SHP77 (cell line): ENCODE measurements around the gene GPC1.

ENCODE experiments used
- DNase-seq, 2 experiments: peaks; one replicate each; lab custom pipeline; 2025; lab: John Stamatoyannopoulos, UW

Gene GPC1

DNA sequence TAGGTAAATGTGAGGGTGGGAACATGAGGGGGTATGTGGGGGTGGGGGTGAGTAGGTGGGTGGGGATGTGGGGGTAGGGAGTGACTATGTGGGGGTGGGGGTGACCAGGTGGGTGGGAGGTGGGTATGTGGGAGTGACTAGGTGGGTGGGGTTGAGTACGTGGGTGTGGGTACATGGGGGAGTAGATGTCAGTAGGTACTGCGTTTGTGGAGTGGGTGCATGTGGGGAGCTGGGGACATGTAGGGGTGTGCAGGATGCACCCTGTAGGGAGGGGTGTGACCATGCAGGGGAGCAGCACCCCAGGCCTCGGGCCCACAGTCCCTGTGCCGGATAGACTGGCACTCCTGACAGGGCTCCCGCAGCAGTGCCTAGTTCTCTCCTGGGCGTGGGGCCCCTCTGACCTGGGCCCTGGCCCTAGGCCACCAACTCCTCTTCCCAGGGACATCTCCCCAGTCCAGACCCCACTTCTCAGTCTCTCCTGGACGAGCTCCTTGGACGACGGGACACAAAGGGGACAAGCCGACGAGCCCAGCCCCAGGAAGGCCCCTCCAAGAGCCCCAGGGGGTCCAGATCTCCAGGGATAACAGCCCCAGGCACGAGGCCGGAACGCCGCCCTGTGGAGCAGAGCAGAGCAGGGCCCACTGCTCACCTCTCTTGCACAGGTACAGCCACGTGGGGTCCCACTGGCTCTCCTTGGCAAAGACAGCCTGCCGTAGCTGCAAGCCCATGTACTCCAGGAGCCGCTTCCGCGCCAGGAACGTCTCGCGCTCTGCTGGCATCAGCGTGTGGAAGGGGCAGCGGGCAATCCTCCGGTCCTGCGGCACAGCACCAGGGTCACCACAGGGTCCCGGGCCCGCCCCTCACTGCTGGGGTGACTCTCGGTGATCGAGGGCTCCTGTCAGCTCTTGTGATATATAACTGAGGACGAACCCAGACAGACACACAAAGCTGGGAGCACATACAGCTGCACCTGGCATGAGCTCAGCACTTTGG is 64.1 kb downstream of the GPC1 start:
- DNase-seq = no peak

DNA sequence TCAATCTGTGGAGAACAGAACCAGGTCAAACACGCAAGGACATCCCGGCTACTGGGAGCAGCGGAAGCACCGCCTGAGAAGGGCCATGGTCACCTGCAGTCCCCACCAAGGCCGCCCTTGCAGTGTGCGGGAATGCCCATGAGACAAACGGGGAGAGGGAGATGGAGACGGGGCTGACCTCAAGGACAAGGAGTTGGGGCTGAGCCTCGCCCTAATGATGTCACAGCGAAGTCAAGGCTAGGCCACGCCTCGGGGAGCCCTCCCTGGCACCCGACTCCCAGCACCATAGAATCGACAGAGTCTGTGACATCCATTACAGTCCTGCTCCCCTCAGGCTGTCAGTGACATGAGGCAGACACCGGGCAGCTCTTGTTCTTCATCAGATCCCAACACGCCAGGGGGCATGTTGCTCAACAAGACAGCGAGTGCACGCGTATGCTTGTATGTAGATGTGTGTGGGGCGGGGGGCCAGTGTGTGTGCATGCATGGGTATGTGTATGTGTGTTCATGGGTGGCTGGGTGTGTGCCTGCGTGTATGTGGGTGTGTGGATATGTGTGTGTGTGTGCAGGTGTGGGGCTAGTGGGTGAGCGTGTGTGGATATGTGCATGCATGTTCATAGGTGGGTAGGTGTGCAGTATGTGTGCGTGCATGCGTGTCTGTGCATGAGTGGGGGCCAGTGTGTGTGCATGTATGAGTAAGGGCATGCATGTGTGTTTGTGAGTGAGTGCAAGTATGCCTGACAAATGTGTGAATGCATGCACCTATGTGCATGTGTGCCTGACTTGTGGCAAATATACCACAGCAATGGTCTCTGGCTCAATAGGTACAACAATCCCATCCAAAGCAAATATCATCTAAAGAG is 65.3 kb downstream of the GPC1 start:
- DNase-seq = no peak

DNA sequence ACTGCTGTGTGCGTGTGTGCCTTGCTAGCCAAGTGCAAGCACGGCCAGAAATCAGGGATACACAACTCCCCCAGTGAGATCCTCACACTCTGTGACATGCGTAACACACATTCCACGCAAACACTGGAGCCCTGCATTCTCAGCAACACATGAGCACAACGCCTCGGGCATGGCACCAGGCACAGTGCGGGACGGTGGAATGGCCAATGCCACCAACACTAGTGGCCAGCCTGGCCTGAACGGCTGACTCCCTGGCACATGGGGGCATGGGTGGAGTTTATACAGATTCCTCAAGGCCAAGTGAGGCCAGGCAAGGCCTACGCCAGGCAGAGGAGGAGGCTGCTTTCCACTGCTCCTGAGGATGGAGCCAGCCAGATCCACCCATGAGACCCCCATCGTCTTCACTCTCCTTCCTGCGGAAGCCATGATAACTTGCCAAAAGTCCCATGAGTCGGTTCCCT is 66.1 kb downstream of the GPC1 start:
- DNase-seq = no peak

DNA sequence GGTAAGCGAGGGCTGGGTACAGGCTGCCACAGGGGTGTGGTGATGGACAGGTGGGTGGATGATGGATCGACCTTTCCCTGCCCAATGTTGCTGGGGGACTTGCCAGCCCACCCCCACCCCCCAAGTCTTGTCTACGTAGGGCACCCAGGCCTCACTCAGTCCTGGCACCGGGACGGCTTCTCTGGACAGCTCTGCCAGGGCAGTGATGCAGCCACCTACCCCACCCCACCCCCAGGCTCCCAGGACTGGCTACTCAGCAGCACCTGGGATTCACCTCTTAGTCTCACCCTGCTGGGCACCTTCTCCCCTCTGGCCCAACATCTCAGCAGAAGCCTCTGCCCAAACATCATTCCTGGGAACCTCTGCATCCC is 66.6 kb downstream of the GPC1 start:
- no peak for DNase-seq

DNA sequence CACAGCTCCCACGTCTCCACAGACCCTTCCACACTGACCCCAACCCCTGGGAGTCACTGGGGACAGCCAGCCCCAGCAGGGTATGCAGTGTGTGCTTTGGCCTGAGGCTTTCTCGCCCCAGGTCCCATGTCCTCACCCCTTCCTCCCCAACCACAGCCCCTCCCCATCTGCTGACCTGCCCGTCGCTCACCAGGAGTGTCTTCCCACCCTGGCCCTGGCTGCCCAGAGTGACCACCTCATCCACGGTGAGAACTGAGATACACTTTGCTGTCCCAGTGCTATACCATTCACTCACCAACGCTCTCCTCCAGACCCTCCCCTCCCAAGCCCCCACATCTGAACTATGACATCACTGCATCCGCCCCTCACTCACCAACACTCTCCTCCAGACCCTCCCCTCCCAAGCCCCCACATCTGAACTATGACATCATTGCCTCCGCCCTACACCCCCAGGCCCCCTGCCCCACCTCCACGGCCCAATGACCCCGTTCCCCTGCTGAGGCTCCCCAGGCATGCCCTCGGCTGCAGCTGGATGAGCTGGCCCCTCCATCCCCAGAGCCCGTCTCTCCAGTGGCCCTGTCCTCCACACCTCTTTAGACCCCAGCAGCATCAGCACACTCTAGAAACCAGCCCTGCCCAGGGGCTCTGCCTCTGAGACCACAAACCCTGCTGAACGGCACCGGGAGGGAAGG is 67.1 kb downstream of the GPC1 start:
- DNase-seq = no peak

DNA sequence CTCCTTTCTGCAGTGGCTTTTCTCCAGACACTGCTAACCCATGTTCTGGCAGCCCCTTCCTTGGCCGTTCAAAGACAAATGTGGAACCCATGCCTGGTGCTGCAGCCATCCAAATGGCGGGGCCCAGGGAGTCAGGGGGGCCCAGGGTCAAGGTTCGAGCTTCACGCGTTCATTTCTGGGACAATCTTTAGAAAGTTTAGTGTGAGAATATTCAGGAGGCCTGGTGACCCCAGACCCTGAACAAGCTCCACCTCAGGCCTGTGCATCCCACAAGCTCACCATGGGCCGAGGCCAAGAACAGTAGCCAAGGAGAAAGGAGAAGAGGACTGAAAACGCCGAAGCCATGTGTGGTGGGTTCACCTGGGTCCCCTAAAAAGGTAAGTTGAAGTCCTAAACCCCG is 67.9 kb downstream of the GPC1 start:
- no peak for DNase-seq

DNA sequence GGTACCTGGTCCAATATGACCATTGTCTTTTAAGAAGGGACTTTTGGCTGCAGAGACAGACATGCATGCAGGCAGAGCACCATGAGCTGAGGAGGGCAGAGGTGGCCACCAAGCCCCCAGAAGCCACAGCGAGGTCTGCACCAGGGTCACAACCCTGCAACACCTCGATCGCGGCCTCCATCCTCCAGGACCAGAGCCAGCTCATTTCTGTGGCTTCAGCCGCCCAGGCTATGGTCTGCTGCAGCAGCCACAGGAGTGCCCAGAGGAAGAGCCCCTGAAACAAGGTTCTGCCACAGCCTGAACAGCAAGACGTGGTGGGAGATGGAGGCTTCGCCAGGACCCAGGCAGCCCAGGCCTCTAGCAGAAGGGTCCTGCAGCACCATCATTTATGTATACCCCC is 68.4 kb downstream of the GPC1 start:
- DNase-seq = no peak

DNA sequence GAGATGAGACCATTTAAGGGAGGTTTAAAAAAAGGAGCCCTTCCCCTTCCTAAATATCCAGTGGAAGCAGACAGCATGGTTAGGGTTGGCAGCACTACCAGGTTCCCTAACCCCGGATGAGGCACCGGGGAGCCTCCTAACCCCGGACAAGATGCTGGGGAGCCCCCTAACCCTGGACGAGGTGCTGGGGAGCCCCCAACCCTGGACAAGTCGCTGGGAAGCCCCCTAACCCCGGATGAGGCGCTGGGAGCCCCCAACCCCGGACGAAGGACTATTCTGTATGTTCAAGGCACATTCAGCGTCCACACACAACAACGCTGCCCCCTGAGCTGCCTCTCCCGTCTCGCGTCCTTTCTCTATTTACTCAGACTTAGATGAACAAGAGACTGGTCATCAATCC is 70.4 kb downstream of the GPC1 start:
- no peak for DNase-seq

DNA sequence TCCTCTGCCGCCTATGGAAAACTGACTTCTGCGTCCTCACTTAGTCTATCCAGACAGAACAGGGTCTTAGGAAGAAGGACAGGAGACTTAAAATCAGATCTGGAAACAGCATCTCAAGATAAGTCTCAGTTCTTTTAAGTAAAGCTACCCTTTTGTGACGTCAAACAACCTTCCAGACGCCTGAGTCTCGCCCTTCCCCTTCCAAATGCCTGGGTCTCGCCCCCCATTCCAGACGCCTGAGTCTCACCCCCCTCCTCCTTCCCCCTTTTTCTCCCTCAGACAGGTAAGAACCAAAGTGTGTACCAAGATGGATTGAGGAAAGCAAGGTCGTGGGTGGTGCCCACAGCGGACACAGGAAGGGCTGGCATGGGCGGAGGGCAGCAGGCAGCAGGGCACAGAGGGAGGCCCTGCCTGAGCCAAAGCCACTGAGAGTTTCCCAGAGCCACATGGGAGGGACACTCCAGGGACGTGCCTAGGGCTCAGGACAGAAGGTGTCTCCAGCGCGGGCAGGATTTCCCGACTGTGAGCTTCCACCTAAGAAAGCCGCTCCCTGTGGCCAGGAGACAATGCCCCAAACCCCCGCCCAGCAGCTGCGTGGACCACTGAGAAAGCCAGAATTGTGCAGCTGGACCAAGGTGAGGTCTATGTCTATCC is 71.1 kb downstream of the GPC1 start:
- DNase-seq = no peak

DNA sequence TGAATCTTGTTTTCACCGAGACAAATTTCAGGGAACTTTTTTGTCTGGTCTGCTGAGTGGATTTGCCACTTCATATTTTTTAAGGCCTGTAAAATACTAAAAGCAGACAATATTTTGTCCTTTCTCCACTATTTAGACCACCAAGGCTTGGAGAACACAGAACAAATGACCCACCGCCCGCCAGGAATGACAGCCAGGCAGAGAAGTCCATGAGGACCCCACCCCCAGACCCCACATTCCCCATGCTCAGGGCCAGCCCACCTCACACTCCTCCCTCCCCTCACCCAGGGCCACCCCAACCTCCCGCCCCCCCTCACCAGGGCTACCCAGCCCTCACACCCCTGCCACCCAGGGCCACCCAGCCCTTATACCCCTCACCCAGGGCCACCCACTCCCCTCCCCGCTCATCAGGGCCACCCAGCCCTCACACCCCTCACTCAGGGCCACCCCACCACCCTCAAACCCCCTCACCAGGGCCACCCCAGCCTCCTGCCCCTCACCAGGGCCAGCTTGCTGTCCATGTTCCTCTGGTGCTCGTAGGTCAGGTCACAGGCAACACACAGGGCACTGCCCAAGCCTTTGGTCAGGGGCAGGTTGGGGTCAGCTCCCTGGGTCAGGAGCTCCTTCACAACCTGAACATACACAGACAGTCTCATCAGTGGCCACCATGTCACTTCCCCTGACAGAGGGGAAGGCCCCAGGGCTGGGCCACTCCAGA is 71.8 kb downstream of the GPC1 start:
- no peak for DNase-seq

DNA sequence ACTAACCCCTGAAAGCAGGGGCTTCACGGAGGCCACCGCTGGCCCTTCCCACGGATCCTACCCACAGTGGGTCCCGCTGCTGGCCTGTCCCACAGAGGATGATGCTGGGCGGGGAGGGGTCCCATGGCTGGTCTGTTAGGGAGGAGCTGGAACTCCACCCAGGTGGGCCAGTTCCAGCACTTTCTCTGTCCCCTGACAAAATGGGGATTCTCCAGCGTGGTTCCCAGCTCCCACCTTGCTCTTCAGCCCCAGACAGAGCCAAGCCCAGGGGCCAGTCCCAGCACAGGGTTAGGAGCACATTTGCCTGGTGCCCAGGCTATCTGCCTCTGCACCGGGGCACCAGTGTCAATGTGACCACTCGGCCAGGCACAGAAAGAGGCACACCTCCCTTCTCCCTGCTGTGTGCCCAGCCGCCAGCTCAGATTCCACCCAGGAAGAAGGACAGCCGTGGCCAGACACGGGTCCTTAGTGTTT is 72.4 kb downstream of the GPC1 start:
- DNase-seq = no peak

DNA sequence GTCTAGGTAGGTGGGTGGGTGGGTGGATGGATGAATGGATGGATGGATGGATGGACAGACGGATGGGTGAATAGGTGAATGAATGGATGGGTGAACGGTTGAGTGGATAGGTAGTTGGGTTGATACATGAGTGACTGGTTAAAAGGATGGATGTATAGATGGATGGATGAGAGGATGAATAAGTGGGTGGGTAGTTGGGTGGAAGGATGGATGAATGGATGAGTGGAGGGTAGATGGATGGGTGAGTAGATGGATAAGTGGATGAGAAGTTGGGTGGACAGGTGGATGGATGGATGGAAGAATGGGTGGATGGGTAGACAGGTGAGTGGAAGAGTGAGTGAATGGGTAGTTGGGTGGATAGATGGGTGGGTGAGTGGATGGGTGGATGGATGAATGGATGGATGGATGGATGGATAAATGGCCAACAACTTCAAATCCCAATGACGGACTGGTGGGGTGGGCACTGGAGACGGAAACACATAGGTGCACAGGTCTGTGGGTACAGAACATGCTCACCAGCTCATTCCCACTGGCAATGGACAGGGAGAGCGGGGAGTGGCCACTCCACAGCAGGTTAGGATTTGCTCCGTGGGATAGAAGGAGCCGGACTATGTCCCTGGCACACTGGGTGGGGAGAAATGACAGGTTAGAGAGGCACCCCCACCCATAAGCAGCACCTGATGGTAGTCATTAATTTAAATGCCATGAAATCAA is 73.5 kb downstream of the GPC1 start:
- DNase-seq = no peak

DNA sequence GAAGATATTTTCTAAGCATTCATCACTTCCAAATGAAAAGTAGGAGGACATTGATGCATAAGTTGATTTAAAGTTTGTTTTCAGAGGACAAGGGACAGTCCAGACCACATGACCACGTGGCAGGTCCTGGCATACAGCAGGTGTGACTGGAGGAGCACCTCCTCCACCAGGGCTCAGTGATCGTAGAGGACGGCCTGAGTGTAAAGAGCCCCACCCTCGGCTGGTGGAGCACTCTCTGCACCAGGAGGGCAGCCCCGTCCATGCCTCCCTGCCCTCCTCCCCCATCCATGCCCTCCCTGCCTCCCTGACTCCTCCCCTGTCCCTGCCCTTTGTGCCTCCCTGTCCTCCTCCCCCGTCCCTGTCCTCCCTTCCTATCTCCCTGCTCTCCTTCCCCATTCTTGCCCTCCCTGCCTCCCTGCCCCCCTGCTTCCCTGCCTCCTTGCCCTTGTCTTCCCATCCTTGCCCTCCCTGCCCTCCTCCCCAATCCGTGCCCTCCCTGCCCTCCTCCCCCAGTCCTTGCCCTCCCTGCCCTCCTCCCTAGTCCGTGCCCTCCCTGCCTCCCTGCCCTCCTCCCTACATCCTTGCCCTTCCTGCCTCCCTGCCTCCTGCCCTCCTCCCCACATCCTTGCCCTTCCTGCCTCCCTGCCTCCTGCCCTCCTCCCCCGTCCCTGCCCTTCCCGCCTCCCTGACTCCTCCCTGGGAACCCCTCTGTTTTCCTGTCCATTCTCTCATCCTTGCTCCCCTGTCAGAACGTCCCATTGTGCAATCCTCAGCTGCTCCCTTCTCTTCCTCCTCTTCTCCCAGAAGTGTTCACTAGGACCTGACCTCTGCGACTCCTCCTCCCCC is 74.4 kb downstream of the GPC1 start:
- no peak for DNase-seq

DNA sequence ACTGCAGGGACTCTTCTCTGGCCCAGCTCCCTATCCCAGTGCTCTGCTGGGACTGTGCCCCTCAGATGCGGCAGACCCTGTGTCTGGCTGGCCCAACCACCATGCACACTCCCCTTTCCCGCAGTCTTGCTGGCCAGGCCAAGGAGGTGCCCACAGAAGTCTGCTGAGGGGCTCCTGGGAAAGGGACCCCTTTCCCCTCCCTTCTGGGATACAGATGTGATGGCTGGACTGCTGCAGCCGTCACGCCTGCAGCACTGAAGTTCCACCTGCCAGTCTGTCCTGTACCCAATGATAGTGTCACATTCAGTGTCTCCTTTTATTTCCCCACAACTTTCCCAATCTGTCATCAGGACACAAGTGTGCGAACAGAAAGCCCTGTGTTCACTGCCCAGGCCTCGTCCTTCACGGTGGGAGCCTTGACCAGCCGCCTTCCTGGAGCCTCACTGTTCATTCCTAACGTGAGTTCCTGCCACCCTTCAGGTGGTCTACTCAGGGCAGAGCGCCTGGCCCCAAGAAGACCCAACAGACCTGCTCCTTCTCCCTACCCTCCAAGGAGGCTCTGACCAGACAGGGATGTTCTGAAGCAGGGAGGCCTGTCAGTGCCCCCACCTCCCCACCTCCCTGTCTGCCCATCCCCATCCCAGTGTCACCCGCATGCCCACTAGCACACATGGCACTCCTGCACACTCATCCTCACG is 75.2 kb downstream of the GPC1 start:
- no peak for DNase-seq

DNA sequence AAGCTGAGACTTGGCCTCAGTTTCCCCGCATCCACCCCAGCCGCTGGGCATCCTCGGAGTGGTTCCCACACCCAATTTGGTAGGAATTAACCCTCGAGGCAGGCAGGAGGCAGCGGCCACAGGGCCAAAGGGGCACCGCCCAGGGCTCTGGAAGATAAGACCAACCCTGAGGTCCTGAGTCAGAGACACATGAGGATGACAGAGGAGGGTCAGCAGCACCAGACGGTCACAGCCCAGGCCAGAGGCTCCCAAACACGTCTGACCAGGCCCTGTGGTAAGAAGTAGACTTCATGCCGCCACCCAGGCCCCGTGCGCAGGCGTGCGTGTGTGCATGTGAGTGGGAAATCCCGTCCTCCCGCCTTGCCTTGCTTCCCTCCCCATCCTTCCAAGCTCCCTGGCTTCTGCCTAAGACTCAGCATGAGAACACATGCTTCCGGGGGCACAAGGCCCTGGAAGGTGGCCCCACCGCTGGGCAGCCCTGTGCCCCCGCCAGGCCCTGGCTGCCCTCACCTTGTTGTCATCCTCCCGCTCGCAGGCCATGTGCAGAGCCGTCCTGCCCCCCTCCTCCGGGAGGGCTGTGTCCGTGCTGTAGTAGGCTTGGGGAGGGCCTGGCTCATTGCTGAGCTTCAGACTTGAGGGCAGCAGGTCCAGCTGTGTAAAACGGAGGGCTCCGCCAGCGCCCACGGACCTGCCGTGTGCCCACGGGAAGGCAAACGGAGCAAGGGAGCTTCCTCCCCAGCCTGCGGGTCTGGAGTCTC is 76.1 kb downstream of the GPC1 start:
- no peak for DNase-seq

DNA sequence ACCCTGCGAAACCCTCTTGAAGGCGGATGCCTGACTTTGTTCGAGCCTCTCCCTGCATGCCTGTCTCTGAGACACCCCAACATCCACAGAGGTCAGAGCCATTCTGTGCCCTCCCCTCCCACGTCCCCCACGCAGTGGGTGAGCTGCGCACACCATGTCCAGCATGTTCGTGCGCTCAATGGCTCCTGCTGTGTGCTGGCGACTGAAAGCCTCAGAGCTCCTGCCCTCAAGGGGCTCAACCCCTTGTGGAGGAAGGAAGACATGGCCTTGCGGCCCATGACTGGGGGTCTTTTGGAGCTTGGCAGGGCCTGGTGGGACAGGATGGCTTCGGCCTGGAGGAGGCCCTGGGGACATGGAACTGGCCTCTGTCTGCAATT is 76.6 kb downstream of the GPC1 start:
- no peak for DNase-seq

DNA sequence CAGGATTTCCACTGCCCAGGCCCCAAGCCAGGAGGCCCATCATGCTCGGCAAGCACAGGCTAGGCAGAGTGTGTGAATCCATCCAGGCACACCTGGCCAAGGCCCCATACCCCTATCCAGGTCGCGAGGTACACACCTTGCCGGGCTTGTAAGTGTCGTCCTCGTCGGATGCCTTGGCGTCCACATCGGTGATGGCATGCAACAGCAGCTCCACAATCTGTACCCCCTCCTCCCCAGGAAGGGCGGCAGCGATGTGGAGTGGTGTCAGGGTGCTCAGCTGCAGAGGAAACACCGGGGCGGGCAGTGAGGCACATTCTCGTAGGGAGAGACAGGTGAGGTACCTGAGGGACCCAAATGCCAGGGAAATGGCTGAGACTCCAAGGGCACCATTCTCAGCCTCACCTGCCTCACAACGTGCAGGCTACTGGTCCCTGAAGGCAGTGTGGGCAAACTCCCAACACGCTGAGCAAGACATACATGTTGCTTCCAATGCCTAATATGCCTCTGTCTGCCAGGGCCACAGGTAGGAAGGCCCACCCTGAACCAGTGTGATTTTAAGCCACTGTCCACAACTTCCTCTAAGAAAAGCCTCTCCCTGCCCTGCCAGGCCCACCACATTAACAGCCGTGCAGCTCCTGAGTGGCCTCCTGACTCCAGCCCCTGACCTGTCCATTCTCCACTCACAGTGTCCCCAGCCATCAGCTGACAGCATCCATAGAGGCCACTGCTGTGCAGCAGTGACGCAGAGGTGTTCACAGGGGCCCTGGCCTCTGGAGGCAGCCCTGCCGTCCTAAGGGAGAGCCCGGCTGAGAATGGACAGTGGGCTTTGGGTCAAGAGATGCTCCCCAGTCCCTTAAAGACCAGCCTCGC is 77.4 kb downstream of the GPC1 start:
- DNase-seq = no peak
